ENCODE results near the gene LCN2. TPM values are rescaled to one million over a fixed set of nuclear protein-coding genes. Genes with fewer than 3 reads are reported as not detected.

LCN2 gene
- total and polyA plus RNA-seq, 9 of the 15 experiments (the other 6 are each of a cell fraction or from before 2014, with no cell fraction given), result 0.10 to 1.2 (median 0.44) TPM; not detected in 1

DNA sequence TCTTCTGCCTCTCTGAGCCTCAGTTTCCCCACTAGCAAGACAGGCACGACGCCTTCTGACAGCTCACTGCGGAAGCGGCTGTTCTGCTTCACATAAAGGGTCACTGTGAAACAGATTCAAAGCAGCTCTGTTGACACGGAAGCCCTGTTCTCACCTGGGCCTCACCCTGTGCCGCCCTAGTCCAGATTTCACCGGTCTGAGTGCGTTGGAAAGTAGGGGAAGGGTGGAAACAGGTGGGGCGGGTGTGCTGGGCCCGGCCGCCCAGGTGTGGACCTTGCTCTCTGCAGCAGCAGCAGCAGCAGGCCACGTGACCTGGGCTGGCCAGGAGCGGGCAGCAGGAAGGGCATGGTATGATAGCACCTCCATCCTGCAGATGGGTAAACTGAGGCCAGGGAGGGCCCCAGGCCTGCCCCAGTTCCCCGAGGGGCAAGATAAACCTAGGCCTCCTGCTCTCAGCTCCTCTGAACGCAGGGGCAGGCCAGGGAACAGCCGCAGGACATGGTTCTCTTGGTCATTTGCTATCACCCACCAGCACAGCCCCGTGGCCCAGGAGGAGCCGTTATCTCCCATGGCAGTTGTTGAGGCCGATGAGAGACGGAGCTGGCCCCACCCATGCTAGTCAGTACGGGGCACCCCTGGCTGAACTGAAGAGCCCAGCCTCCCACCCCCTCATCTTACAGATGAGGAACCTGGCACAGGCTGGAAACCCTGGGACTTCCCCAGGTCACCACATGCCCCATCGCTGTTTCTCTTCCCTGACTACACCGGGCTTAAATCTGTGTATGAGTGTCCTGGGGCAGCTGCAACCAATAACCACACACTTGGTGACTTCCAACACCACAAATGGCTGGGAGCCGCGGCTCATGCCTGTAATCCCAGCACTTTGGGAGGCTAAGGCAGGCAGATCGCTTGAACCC, 33.8 kb upstream of the LCN2 start (continued):
- TF ChIP-seq, protein P1, sequence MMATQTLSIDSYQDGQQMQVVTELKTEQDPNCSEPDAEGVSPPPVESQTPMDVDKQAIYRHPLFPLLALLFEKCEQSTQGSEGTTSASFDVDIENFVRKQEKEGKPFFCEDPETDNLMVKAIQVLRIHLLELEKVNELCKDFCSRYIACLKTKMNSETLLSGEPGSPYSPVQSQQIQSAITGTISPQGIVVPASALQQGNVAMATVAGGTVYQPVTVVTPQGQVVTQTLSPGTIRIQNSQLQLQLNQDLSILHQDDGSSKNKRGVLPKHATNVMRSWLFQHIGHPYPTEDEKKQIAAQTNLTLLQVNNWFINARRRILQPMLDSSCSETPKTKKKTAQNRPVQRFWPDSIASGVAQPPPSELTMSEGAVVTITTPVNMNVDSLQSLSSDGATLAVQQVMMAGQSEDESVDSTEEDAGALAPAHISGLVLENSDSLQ (IDR thresholded peaks at IDR 0.05), result peak; percentile 25; the same call in 1 of the 2 replicates
- TF ChIP-seq ZNF311 (CRISPR knock-in tag; IDR thresholded peaks at IDR 0.05) (no peak), SMARCA4 (IDR thresholded peaks at IDR 0.05) (peak; percentile 95), ZNF121 (CRISPR knock-in tag; conservative IDR thresholded peaks at IDR 0.05) (no peak), EGR1 (conservative IDR thresholded peaks at IDR 0.05) (peak; percentile 67), ZKSCAN8 (CRISPR knock-in tag; IDR thresholded peaks at IDR 0.05) (0 out of 2 replicates have a peak, but pooled peaks have one; percentile 71), TAF1 (IDR thresholded peaks at IDR 0.05; ENCODE audit: control insufficient read depth, extremely low read depth, insufficient read depth, low read length, severe bottlenecking) (peak; percentile 44), JUN (IDR thresholded peaks at IDR 0.05; ENCODE audit: borderline replicate concordance, low read depth, low read length) (0 out of 2 replicates have a peak, but pooled peaks have one; percentile 23), JUN (CRISPR knock-in tag; IDR thresholded peaks at IDR 0.05; ENCODE audit: borderline replicate concordance) (no peak), ZNF830 (CRISPR knock-in tag; IDR thresholded peaks at IDR 0.05) (0 out of 2 replicates have a peak, but pooled peaks have one; percentile 24), ZNF184 (CRISPR knock-in tag; IDR thresholded peaks at IDR 0.05) (no peak), PRMT5 (CRISPR knock-in tag; IDR thresholded peaks at IDR 0.05) (no peak), NRF1 (conservative IDR thresholded peaks at IDR 0.05 in 1 of 2, IDR thresholded peaks at IDR 0.05 in 1 of 2) (peak; percentile 55 to 61), ZFPM2 (CRISPR knock-in tag; IDR thresholded peaks at IDR 0.05) (no peak), SP1 (CRISPR knock-in tag; IDR thresholded peaks at IDR 0.05) (peak; percentile 51)
- TF ChIP-seq, protein P2, sequence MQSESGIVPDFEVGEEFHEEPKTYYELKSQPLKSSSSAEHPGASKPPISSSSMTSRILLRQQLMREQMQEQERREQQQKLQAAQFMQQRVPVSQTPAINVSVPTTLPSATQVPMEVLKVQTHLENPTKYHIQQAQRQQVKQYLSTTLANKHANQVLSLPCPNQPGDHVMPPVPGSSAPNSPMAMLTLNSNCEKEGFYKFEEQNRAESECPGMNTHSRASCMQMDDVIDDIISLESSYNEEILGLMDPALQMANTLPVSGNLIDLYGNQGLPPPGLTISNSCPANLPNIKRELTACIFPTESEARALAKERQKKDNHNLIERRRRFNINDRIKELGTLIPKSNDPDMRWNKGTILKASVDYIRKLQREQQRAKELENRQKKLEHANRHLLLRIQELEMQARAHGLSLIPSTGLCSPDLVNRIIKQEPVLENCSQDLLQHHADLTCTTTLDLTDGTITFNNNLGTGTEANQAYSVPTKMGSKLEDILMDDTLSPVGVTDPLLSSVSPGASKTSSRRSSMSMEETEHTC (IDR thresholded peaks at IDR 0.05), result peak; percentile 86
- TF ChIP-seq, protein P3, sequence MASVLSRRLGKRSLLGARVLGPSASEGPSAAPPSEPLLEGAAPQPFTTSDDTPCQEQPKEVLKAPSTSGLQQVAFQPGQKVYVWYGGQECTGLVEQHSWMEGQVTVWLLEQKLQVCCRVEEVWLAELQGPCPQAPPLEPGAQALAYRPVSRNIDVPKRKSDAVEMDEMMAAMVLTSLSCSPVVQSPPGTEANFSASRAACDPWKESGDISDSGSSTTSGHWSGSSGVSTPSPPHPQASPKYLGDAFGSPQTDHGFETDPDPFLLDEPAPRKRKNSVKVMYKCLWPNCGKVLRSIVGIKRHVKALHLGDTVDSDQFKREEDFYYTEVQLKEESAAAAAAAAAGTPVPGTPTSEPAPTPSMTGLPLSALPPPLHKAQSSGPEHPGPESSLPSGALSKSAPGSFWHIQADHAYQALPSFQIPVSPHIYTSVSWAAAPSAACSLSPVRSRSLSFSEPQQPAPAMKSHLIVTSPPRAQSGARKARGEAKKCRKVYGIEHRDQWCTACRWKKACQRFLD (CRISPR knock-in tag; IDR thresholded peaks at IDR 0.05), result peak; percentile 89; the same call in 1 of the 2 replicates
- TF ChIP-seq, protein P4, sequence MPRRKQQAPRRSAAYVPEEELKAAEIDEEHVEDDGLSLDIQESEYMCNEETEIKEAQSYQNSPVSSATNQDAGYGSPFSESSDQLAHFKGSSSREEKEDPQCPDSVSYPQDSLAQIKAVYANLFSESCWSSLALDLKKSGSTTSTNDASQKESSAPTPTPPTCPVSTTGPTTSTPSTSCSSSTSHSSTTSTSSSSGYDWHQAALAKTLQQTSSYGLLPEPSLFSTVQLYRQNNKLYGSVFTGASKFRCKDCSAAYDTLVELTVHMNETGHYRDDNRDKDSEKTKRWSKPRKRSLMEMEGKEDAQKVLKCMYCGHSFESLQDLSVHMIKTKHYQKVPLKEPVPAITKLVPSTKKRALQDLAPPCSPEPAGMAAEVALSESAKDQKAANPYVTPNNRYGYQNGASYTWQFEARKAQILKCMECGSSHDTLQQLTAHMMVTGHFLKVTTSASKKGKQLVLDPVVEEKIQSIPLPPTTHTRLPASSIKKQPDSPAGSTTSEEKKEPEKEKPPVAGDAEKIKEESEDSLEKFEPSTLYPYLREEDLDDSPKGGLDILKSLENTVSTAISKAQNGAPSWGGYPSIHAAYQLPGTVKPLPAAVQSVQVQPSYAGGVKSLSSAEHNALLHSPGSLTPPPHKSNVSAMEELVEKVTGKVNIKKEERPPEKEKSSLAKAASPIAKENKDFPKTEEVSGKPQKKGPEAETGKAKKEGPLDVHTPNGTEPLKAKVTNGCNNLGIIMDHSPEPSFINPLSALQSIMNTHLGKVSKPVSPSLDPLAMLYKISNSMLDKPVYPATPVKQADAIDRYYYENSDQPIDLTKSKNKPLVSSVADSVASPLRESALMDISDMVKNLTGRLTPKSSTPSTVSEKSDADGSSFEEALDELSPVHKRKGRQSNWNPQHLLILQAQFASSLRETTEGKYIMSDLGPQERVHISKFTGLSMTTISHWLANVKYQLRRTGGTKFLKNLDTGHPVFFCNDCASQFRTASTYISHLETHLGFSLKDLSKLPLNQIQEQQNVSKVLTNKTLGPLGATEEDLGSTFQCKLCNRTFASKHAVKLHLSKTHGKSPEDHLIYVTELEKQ (CRISPR knock-in tag; IDR thresholded peaks at IDR 0.05), result no peak
- TF ChIP-seq, protein P5, sequence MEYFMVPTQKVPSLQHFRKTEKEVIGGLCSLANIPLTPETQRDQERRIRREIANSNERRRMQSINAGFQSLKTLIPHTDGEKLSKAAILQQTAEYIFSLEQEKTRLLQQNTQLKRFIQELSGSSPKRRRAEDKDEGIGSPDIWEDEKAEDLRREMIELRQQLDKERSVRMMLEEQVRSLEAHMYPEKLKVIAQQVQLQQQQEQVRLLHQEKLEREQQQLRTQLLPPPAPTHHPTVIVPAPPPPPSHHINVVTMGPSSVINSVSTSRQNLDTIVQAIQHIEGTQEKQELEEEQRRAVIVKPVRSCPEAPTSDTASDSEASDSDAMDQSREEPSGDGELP (CRISPR knock-in tag; IDR thresholded peaks at IDR 0.05; ENCODE audit: borderline replicate concordance), result peak; percentile 80
